ENCODE results near the gene CAST.

GRCh38 chr5:96706433-96707111, 44.4 kb downstream of the CAST start:
- TF ChIP-seq ZNF335 (tag by site-specific recombination; conservative IDR thresholded peaks at IDR 0.05) (no peak), CTCF (tag by site-specific recombination; IDR thresholded peaks at IDR 0.05) (no peak)

Data from HEK293 (cell line).